Dendritic cell treated with granulocyte-macrophage colony-stimulating factor and Interleukin-4, amounts not matched to agents 40 ng/mL and 50 ng/mL, for 4 days (primary cell): ENCODE measurements around the gene FILIP1.

ENCODE experiments used
- H3K27ac Mint-ChIP-seq: one replicate; pipeline ENCODE4 v1.8.0; 2022; ENCODE audit warnings: mild to moderate bottlenecking, mixed read lengths
- H3K27me3 Mint-ChIP-seq: one replicate; pipeline ENCODE4 v1.8.0; 2022; ENCODE audit warnings: mild to moderate bottlenecking, mixed read lengths
- H3K36me3 Mint-ChIP-seq: one replicate; pipeline ENCODE4 v1.8.0; 2022; ENCODE audit warnings: low read depth, mixed read lengths
- H3K4me1 Mint-ChIP-seq: one replicate; pipeline ENCODE4 v1.8.0; 2022; ENCODE audit warnings: low read depth, mixed read lengths
- H3K4me3 Mint-ChIP-seq: one replicate; pipeline ENCODE4 v1.8.0; 2022; ENCODE audit warnings: mild to moderate bottlenecking, moderate library complexity, mixed read lengths
- H3K9me3 Mint-ChIP-seq: one replicate; pipeline ENCODE4 v1.8.0; 2022; ENCODE audit warnings: mixed read lengths
- intact Hi-C: fragments of 100-400 bp; cut with micrococcal nuclease; formaldehyde crosslinking; loops from one replicate; pipeline ENCODE4 v1.15.0; 2022

Gene FILIP1

GRCh38 chr6:75493400-75494064 is at the start of gene FILIP1:
TSS of gene FILIP1 (minus strand) at chr6:75493800. CDS start at chr6:75414972, 78,828 bp downstream.
- intact Hi-C loops = no loop called here
- Mint-ChIP-seq H3K9me3 (no peaks in the 10 kb centered on the region), H3K27ac (no peak within 1 kb of the TSS), H3K36me3 (no peaks in the 10 kb centered on the region), H3K4me3 (no peak within 1 kb of the TSS), H3K4me1 (no peaks in the 10 kb centered on the region), H3K27me3 (peaks cover 19% of the 10 kb centered on the region)

GRCh38 chr6:75543311-75543710 is 49.7 kb upstream of the FILIP1 start:
- no peaks in the 10 kb centered on the region for H3K4me1 Mint-ChIP-seq
- H3K27me3 Mint-ChIP-seq = peaks cover 16% of the 10 kb centered on the region
- H3K9me3 Mint-ChIP-seq = no peaks in the 10 kb centered on the region
- no peaks in the 10 kb centered on the region for H3K36me3 Mint-ChIP-seq
- H3K27ac Mint-ChIP-seq = no peak overlapping the region
- H3K4me3 Mint-ChIP-seq = no peak overlapping the region
- intact Hi-C loops = no loop called here

- intact Hi-C loops = no loop called here
- peaks cover 14% of the 10 kb centered on the region for H3K27me3 Mint-ChIP-seq
- H3K36me3 Mint-ChIP-seq = no peaks in the 10 kb centered on the region
- H3K27ac Mint-ChIP-seq = no peak overlapping the region
- H3K4me3 Mint-ChIP-seq = no peak overlapping the region
- no peaks in the 10 kb centered on the region for H3K4me1 Mint-ChIP-seq
- H3K9me3 Mint-ChIP-seq = no peaks in the 10 kb centered on the region
These were observed 45.5 kb upstream of the FILIP1 start for GRCh38 chr6:75539136-75539535.

- Mint-ChIP-seq H3K27ac (no peak overlapping the region), H3K9me3 (no peaks in the 10 kb centered on the region), H3K4me1 (no peaks in the 10 kb centered on the region), H3K36me3 (no peaks in the 10 kb centered on the region), H3K4me3 (no peak overlapping the region), H3K27me3 (peaks cover 9% of the 10 kb centered on the region)
- intact Hi-C loops = no loop called here
These were observed 38.9 kb upstream of the FILIP1 start for GRCh38 chr6:75532521-75532920.

GRCh38 chr6:75531174-75531573 is 37.6 kb upstream of the FILIP1 start:
- Mint-ChIP-seq H3K4me3 (no peak overlapping the region), H3K9me3 (no peaks in the 10 kb centered on the region), H3K36me3 (no peaks in the 10 kb centered on the region), H3K27ac (no peak overlapping the region), H3K27me3 (peaks cover 9% of the 10 kb centered on the region), H3K4me1 (no peaks in the 10 kb centered on the region)
- intact Hi-C loops = no loop called here

- Mint-ChIP-seq H3K27me3 (peaks cover 9% of the 10 kb centered on the region), H3K27ac (no peak overlapping the region), H3K9me3 (no peaks in the 10 kb centered on the region), H3K36me3 (no peaks in the 10 kb centered on the region), H3K4me1 (no peaks in the 10 kb centered on the region), H3K4me3 (no peak overlapping the region)
- intact Hi-C loops = no loop called here
These were observed 37.1 kb upstream of the FILIP1 start for GRCh38 chr6:75530696-75531095.

- intact Hi-C loops = loop anchor here (10.0 kb wide), 1 partner anchor 1794 kb away; no protein-coding TSS in a partner anchor
- no peaks in the 10 kb centered on the region for H3K4me1 Mint-ChIP-seq
- no peak overlapping the region for H3K4me3 Mint-ChIP-seq
- H3K36me3 Mint-ChIP-seq = no peaks in the 10 kb centered on the region
- no peaks in the 10 kb centered on the region for H3K9me3 Mint-ChIP-seq
- H3K27me3 Mint-ChIP-seq = peaks cover 9% of the 10 kb centered on the region
- no peak overlapping the region for H3K27ac Mint-ChIP-seq
These were observed 34.8 kb upstream of the FILIP1 start for GRCh38 chr6:75528423-75528822.

- Mint-ChIP-seq H3K27me3 (peaks cover 11% of the 10 kb centered on the region), H3K4me3 (no peak overlapping the region), H3K9me3 (no peaks in the 10 kb centered on the region), H3K27ac (no peak overlapping the region), H3K4me1 (no peaks in the 10 kb centered on the region), H3K36me3 (no peaks in the 10 kb centered on the region)
- intact Hi-C loops = loop anchor here (1.0 to 10.0 kb wide), 3 partner anchors 229 to 1792 kb away; no protein-coding TSS in a partner anchor
These were observed 33.0 kb upstream of the FILIP1 start for GRCh38 chr6:75526502-75527127.

- Mint-ChIP-seq H3K36me3 (no peaks in the 10 kb centered on the region), H3K27me3 (peaks cover 8% of the 10 kb centered on the region), H3K4me1 (no peaks in the 10 kb centered on the region), H3K4me3 (no peak overlapping the region), H3K27ac (no peak overlapping the region), H3K9me3 (no peaks in the 10 kb centered on the region)
- intact Hi-C loops = loop anchor here (1.0 to 10.0 kb wide), 3 partner anchors 228 to 1791 kb away; no protein-coding TSS in a partner anchor
These were observed 32.1 kb upstream of the FILIP1 start for GRCh38 chr6:75525682-75526081.

GRCh38 chr6:75524322-75524972 is 30.8 kb upstream of the FILIP1 start:
- H3K9me3 Mint-ChIP-seq = no peaks in the 10 kb centered on the region
- no peak overlapping the region for H3K27ac Mint-ChIP-seq
- H3K4me3 Mint-ChIP-seq = no peak overlapping the region
- H3K36me3 Mint-ChIP-seq = no peaks in the 10 kb centered on the region
- intact Hi-C loops = loop anchor here (10.0 kb wide), 1 partner anchor 1790 kb away; no protein-coding TSS in a partner anchor
- H3K27me3 Mint-ChIP-seq = peaks cover 9% of the 10 kb centered on the region
- H3K4me1 Mint-ChIP-seq = no peaks in the 10 kb centered on the region

GRCh38 chr6:75516757-75517156 is 23.2 kb upstream of the FILIP1 start:
- H3K4me1 Mint-ChIP-seq = no peaks in the 10 kb centered on the region
- intact Hi-C loops = no loop called here
- no peaks in the 10 kb centered on the region for H3K36me3 Mint-ChIP-seq
- no peaks in the 10 kb centered on the region for H3K9me3 Mint-ChIP-seq
- no peak overlapping the region for H3K4me3 Mint-ChIP-seq
- H3K27me3 Mint-ChIP-seq = peaks cover 4% of the 10 kb centered on the region
- no peak overlapping the region for H3K27ac Mint-ChIP-seq

GRCh38 chr6:75512591-75512990 is 19.0 kb upstream of the FILIP1 start:
- Mint-ChIP-seq H3K27me3 (no peaks in the 10 kb centered on the region), H3K4me3 (no peak overlapping the region), H3K4me1 (no peaks in the 10 kb centered on the region), H3K9me3 (no peaks in the 10 kb centered on the region), H3K27ac (no peak overlapping the region), H3K36me3 (no peaks in the 10 kb centered on the region)
- intact Hi-C loops = no loop called here

GRCh38 chr6:75505424-75505823 is 11.8 kb upstream of the FILIP1 start:
- Mint-ChIP-seq H3K27me3 (no peaks in the 10 kb centered on the region), H3K27ac (no peak overlapping the region), H3K4me3 (no peak overlapping the region), H3K36me3 (no peaks in the 10 kb centered on the region), H3K4me1 (no peaks in the 10 kb centered on the region), H3K9me3 (no peaks in the 10 kb centered on the region)
- intact Hi-C loops = no loop called here

GRCh38 chr6:75504465-75505222 is 11.0 kb upstream of the FILIP1 start:
- Mint-ChIP-seq H3K4me3 (no peak overlapping the region), H3K36me3 (no peaks in the 10 kb centered on the region), H3K4me1 (no peaks in the 10 kb centered on the region), H3K27ac (no peak overlapping the region), H3K27me3 (no peaks in the 10 kb centered on the region), H3K9me3 (no peaks in the 10 kb centered on the region)
- intact Hi-C loops = no loop called here
